GM12878 (cell line): ENCODE results near the gene TUBGCP2. TPM values are rescaled to one million over a fixed set of nuclear protein-coding genes. Genes with fewer than 3 reads are reported as not detected.
A peak's percentile ranks its signal among the peaks of the same experiment; 100 is the strongest.

Source experiments
- CBFB ChIP-seq: IDR thresholded peaks from 2 replicates; pipeline ENCODE4 v1.6.1; 2016; ENCODE audit warnings: antibody characterized with exemption, low read depth
- CHD1 ChIP-seq: IDR thresholded peaks from 2 replicates; pipeline ENCODE4 v1.6.1; 2012; ENCODE audit warnings: low read depth, low read length, improper control_type of control experiment
- EED ChIP-seq: sonication (generic); IDR thresholded peaks from 2 replicates; pipeline ENCODE4 v1.6.1; 2016; ENCODE audit warnings: antibody characterized with exemption, low read depth
- EGR1 ChIP-seq, 2 experiments: IDR thresholded peaks; 1 replicate in 1 of 2; 2 replicates in 1 of 2; pipeline ENCODE4 v1.6.1; 2011 to 2012; ENCODE audit warnings: low read depth in 2 of 2, low read length in 2 of 2, borderline replicate concordance in 1 of 2, mild to moderate bottlenecking in 1 of 2, moderate library complexity in 1 of 2
- MXI1 ChIP-seq: fragments of 150-350 bp; IDR thresholded peaks from 2 replicates; pipeline ENCODE4 v1.6.1; 2011; ENCODE audit warnings: low read depth, mild to moderate bottlenecking, inconsistent platforms, low read length, improper control_type of control experiment
- MYB ChIP-seq: fragments of 150-350 bp; IDR thresholded peaks from 2 replicates; pipeline ENCODE4 v1.6.1; 2014; ENCODE audit warnings: mild to moderate bottlenecking, low read depth, low read length, borderline replicate concordance
- NBN ChIP-seq: fragments of 450-650 bp; IDR thresholded peaks from 2 replicates; pipeline ENCODE4 v1.6.1; 2016
- NR2C1 ChIP-seq: fragments of 450-650 bp; IDR thresholded peaks from 2 replicates; pipeline ENCODE4 v1.6.1; 2017; ENCODE audit warnings: antibody characterized with exemption, mild to moderate bottlenecking, moderate library complexity
- PAX5 ChIP-seq: IDR thresholded peaks from 2 replicates; pipeline ENCODE4 v1.6.1; 2011; ENCODE audit warnings: low read depth, low read length, borderline replicate concordance
- PAX8 ChIP-seq: fragments of 450-650 bp; IDR thresholded peaks from 2 replicates; pipeline ENCODE4 v1.6.1; 2017; ENCODE audit warnings: mild to moderate bottlenecking, moderate library complexity
- POLR2A ChIP-seq: IDR thresholded peaks from 2 replicates; pipeline ENCODE4 v1.6.1; 2011; ENCODE audit warnings: low read depth, mild to moderate bottlenecking, low read length
- RCOR1 ChIP-seq: conservative IDR thresholded peaks from 2 replicates; pipeline ENCODE4 v1.6.1; 2012; ENCODE audit warnings: low read depth, low read length, improper control_type of control experiment
- RELB ChIP-seq: fragments of 450-650 bp; IDR thresholded peaks from 2 replicates; pipeline ENCODE4 v1.6.1; 2017; ENCODE audit warnings: low read depth, mild to moderate bottlenecking, moderate library complexity
- RUNX3 ChIP-seq: IDR thresholded peaks from 2 replicates; pipeline ENCODE4 v1.6.1; 2012; ENCODE audit warnings: low read length, inconsistent platforms
- SP1 ChIP-seq: IDR thresholded peaks from one replicate; pipeline ENCODE4 v1.6.1; 2011; ENCODE audit warnings: low read depth, low read length
- TAF1 ChIP-seq: IDR thresholded peaks from 2 replicates; pipeline ENCODE4 v1.6.1; 2011; ENCODE audit warnings: mild to moderate bottlenecking, low read depth, low read length, borderline replicate concordance
- TCF12 ChIP-seq: IDR thresholded peaks from 2 replicates; pipeline ENCODE4 v1.6.1; 2011; ENCODE audit warnings: low read depth, mild to moderate bottlenecking, low read length
- ZBED1 ChIP-seq: IDR thresholded peaks from 2 replicates; pipeline ENCODE4 v1.6.1; 2016; ENCODE audit warnings: borderline replicate concordance
- ZNF592 ChIP-seq: fragments of 450-650 bp; IDR thresholded peaks from 2 replicates; pipeline ENCODE4 v1.6.1; 2017; ENCODE audit warnings: mild to moderate bottlenecking, moderate library complexity
- polyA plus RNA-seq, 11 experiments: library from polyadenylated mRNA; depleted of rRNA in 4 of 11; unstranded in 6 of 11; stranded (reverse) in 5 of 11; fragments of >200 nt; fragmentation: Nextera tagmentation in 4 of 11; fragmentation: Illumina TruSeq in 1 of 11; extraction: Ambion mirVana in 4 of 11; extraction: Trizol in 1 of 11; gene quantifications; 1 replicate in 1 of 11; 2 replicates in 10 of 11; pipeline versions ENCODE4 v1.2.1 to v1.2.3, GENCODE V29; 2011 to 2016; ENCODE audit warnings: inconsistent platforms in 2 of 11, missing spikeins in 2 of 11, low read depth in 1 of 11
- total RNA-seq, 4 experiments: library from RNA; depleted of rRNA in 3 of 4; stranded (reverse); fragments of >200 nt in 3 of 4; fragmentation: Illumina TruSeq in 1 of 4; extraction: Trizol in 1 of 4; gene quantifications; 2 replicates each; pipeline versions ENCODE4 v1.2.1 to v1.2.3, GENCODE V29; 2013 to 2021
- TF ChIP-seq, protein P1 (sequence below): fragments of 450-650 bp; IDR thresholded peaks from 2 replicates; pipeline ENCODE4 v1.6.1; 2016; ENCODE audit warnings: mild to moderate bottlenecking
- TF ChIP-seq, protein P2 (sequence below): IDR thresholded peaks from 2 replicates; pipeline ENCODE4 v1.6.1; 2012; ENCODE audit warnings: low read length, inconsistent platforms

Gene TUBGCP2
- total and polyA plus RNA-seq, 10 of the 15 experiments (the other 5 are each of a cell fraction or from before 2014, with no cell fraction given), result 4.8 to 47.1 (median 34.7) TPM

DNA sequence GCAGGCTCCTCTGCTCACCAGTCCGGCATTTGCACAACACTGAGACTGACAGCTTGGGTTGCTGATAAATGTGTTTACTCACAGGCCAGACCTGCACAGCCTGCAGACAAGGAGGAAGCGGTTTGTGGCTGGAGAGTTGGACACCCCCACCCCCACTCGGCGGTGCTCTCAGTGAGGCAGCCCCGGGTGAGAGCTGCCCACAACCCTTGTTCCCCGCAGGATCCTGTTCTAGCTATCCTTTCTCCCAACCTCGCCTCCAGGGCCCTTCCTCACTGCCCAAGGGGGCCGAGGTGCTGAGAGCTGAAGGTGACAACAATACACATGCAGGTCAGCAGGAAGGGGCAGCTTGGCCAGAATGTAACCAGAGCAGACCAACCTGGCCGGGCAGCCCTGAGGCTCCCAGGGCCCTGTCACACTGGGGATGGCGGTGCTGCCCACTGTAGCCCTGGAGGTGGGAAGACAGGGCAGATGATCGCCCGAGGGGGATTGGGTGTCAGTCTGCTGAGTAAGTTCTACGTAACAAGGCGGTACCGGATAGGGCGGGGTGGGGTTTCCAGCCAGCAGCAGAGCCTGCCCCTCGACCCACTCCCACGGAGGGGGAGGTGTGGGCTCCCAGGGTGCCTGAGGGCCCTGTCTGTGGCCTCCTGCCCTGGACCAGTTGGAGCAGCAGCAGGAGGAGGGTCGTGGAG, 30.0 kb downstream of the TUBGCP2 start (continued):
- TF ChIP-seq ZNF592, result no peak
- TF ChIP-seq RUNX3, result peak; percentile 88
- TF ChIP-seq, protein P1, sequence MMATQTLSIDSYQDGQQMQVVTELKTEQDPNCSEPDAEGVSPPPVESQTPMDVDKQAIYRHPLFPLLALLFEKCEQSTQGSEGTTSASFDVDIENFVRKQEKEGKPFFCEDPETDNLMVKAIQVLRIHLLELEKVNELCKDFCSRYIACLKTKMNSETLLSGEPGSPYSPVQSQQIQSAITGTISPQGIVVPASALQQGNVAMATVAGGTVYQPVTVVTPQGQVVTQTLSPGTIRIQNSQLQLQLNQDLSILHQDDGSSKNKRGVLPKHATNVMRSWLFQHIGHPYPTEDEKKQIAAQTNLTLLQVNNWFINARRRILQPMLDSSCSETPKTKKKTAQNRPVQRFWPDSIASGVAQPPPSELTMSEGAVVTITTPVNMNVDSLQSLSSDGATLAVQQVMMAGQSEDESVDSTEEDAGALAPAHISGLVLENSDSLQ, result peak; percentile 94
- no peak for TF ChIP-seq RCOR1
- peak; percentile 46; the same call in 1 of the 2 replicates for TF ChIP-seq TCF12
- TF ChIP-seq POLR2A, result no peak; the same call in 1 of the 2 replicates
- 0 out of 2 replicates have a peak, but pooled peaks have one; percentile 16 for TF ChIP-seq MXI1
- no peak for TF ChIP-seq RELB
- TF ChIP-seq EGR1 (IDR thresholded peaks at IDR 0.05; ENCODE audit: borderline replicate concordance in 1 of 2, low read depth in 2 of 2, low read length in 2 of 2), result 0 out of 3 replicates have a peak, but pooled peaks of 1 of the 2 experiments have one; percentile 12
- TF ChIP-seq NR2C1, result no peak
- peak; percentile 68; the same call in 1 of the 2 replicates for TF ChIP-seq CBFB
- peak; percentile 38; the same call in 1 of the 2 replicates for TF ChIP-seq PAX5
- TF ChIP-seq SP1, result peak; percentile 35
- TF ChIP-seq MYB, result no peak
- TF ChIP-seq NBN, result peak; percentile 58; the same call in 1 of the 2 replicates
- no peak for TF ChIP-seq CHD1
- no peak; the same call in 1 of the 2 replicates for TF ChIP-seq ZBED1
- no peak for TF ChIP-seq PAX8
- TF ChIP-seq, protein P2, sequence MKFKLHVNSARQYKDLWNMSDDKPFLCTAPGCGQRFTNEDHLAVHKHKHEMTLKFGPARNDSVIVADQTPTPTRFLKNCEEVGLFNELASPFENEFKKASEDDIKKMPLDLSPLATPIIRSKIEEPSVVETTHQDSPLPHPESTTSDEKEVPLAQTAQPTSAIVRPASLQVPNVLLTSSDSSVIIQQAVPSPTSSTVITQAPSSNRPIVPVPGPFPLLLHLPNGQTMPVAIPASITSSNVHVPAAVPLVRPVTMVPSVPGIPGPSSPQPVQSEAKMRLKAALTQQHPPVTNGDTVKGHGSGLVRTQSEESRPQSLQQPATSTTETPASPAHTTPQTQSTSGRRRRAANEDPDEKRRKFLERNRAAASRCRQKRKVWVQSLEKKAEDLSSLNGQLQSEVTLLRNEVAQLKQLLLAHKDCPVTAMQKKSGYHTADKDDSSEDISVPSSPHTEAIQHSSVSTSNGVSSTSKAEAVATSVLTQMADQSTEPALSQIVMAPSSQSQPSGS, result no peak
- TF ChIP-seq TAF1, result 0 out of 2 replicates have a peak, but pooled peaks have one; percentile 7
- TF ChIP-seq EED, result 0 out of 2 replicates have a peak, but pooled peaks have one; percentile 14
